ENCODE data around the gene PTGES3. TPM values are rescaled to one million over a fixed set of nuclear protein-coding genes. Genes with fewer than 3 reads are reported as not detected.

PTGES3 gene
- total and polyA plus RNA-seq, 2 of the 8 experiments (the other 6 are each of a cell fraction or from before 2014, with no cell fraction given), result 111 to 464 TPM

DNA sequence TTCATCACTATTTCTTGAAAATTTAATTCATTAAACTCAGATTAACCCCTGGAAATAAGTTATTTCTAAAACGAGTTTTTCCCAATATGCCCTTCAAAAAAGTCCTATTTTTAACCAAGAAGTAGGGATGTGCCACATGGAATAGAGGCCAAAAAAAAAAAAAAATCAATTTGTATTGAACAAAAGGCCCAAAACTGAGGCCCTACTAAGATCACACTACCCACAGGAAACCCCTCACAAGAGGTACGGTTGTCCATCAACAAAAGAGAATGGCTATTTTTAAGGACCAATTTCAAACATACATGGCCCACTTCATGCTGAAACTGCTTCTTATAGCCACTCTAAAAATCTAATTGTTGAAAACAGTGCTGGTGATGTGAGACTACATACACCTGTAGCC lies 50.5 kb downstream of the PTGES3 start (continued):
- TF ChIP-seq EP300 (IDR thresholded peaks at IDR 0.05; ENCODE audit: borderline replicate concordance in 1 of 2, low read depth in 2 of 2, low read length in 2 of 2), result no peak
- no peak for TF ChIP-seq SIRT6 (IDR thresholded peaks at IDR 0.05; ENCODE audit: low read length)
- TF ChIP-seq, protein P1, sequence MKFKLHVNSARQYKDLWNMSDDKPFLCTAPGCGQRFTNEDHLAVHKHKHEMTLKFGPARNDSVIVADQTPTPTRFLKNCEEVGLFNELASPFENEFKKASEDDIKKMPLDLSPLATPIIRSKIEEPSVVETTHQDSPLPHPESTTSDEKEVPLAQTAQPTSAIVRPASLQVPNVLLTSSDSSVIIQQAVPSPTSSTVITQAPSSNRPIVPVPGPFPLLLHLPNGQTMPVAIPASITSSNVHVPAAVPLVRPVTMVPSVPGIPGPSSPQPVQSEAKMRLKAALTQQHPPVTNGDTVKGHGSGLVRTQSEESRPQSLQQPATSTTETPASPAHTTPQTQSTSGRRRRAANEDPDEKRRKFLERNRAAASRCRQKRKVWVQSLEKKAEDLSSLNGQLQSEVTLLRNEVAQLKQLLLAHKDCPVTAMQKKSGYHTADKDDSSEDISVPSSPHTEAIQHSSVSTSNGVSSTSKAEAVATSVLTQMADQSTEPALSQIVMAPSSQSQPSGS (IDR thresholded peaks at IDR 0.05; ENCODE audit: low read length), result no peak
